ENCODE results near the gene RGS16.

RGS16 gene

GRCh38 chr1:182580736-182581135, 23.5 kb downstream of the RGS16 start:
- DNase-seq (ENCODE audit: low read depth), result no peak

DNA sequence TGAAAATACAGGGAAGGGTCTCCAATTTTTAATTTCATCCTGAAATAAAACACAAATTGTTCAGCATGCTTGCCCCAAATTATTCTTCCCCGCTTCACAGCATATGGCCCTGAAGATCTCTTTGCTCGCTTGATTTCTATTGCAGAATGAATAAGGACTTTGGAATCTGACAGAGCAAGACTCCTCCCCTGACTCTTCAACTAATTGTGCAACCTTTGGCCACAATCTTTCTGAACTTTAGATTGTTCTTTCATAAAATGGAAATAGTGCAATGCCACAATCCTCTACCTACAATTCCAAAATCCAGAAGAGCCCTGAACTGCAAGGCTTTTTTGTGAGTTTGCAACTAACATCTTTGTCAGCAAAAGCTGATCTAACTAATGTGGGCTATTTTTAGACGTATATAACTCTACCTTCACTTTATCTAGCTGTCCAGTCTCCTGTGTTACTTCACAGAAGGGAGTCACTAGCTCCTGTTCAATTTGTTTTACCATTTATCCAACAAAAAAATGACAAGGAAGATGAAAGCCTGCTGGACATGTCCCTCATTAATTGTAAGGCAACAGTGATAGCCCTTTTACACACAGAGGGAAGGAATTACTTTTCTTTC, 28.5 kb downstream of the RGS16 start:
- peak; percentile 57 for DNase-seq (ENCODE audit: low read depth)

DNA sequence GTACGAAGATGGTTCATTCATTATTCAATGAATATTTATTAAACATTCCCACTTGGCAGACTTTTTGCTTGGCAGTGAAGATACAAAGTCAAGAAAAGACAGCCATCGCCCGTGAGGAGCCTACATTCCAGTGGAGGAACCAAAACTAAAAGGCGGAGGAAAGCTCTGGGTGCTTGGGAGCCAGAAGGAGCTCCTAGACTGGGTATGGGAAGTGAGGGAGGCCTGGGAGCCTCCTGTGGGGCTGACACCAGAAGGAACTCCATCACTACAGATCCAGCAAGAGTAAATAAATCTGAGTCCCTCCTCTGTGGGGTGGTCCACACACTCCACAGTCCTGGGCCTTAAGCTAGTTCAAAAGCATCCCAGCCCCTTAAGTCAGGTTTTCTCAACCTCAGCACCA, 30.0 kb downstream of the RGS16 start:
- DNase-seq (ENCODE audit: low read depth), result no peak

GRCh38 chr1:182570611-182570970, 33.6 kb downstream of the RGS16 start:
- DNase-seq (ENCODE audit: low read depth), result no peak

GRCh38 chr1:182569939-182570610, 34.1 kb downstream of the RGS16 start:
- no peak for DNase-seq (ENCODE audit: low read depth)

DNA sequence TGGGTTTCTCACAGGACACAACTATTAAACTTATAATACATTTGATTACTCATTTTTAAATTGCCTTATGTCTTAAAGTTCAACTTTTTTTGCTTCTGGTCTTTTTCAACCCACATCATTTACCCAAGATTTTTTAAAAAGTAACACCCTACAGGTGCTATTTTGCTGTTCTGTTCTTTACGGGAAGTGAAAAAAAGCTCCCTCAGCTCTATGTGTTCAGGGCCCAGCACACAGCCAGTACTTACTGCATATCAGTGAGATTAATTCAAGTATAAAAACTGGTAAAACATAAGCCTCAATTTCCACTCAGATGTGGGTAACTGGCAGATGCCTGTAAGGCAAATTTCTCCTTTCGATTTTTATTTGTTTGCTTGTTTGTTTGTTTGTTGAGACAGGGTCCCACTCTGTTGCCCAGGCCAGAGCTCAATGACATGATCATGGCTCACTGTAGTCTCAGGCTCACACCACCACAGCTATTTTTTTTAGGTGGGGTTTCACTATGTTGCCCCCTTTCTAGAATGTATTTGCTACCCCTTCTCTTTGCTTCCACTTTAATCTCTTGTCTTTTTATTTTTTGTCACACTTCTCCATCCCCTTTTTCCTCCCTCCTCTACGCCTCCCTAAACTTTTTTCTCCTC, 35.4 kb downstream of the RGS16 start:
- DNase-seq (ENCODE audit: low read depth), result no peak

GRCh38 chr1:182567629-182568028, 36.6 kb downstream of the RGS16 start:
- no peak for DNase-seq (ENCODE audit: low read depth)

GRCh38 chr1:182565537-182565936, 38.7 kb downstream of the RGS16 start:
- DNase-seq (ENCODE audit: low read depth), result no peak

DNA sequence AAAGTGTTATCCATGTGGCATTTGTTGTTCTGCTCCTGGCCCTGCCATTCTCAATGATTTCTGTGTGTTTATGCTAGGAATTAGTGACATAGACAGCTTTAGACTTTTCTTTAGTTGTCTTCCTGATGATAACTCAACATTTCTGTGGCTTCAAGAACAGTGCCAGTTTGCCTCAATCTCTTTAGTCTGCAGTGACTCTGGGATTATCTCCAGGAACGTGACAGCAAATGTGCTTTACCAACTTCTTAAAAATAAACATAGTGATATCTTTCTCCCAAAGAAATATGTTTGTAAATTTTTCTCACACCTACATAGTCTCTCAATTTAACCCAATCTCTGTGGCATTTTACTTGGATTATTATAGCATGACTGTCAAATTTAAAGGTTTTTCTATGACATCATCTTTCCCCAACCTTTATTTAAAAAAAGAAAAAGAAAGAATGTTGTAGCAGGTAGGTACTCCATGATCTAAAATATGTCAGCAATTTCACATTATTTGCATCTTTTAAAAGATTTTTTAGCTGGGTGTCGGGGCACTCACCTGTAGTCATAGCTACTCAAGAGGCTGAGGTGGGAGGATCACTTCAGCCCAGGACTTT, 39.7 kb downstream of the RGS16 start:
- no peak for DNase-seq (ENCODE audit: low read depth)

DNA sequence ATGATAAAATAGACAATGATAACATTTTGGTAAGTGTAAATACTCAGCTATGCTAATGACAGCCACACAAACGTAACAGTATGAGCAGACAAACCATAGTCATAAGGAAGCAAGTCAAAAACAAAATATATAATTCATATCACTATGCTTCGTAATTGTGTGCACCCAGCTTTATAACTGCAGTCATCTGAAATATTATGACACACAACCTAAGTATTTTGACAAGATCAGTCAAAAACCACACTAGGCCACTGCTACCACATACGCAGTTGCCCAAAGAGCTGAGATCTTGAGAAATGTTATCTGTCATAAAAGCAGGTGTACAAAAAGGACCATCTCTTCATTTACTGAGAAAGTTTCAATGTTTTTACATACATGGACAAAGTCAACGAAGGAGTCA, 41.1 kb downstream of the RGS16 start:
- DNase-seq (ENCODE audit: low read depth), result peak; percentile 4

DNA sequence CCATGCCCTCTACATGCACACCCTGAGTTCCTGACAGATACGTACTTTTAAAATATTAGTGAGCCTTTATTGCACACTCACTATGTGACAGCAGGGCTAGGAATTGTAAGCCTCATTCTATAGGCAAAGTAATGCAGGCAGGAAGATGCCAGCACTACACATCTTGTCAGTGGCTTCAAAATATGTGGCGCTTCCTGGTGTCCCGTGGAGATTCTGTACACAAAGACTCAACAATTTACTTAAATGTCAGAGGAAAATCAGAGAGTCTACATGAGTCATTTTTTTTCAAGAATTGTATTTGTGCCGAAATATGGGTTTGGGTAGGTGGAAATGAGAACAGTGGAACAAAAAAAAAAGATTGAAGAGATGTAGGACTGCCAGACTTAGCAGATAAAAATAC, 42.7 kb downstream of the RGS16 start:
- no peak for DNase-seq (ENCODE audit: low read depth)

DNA sequence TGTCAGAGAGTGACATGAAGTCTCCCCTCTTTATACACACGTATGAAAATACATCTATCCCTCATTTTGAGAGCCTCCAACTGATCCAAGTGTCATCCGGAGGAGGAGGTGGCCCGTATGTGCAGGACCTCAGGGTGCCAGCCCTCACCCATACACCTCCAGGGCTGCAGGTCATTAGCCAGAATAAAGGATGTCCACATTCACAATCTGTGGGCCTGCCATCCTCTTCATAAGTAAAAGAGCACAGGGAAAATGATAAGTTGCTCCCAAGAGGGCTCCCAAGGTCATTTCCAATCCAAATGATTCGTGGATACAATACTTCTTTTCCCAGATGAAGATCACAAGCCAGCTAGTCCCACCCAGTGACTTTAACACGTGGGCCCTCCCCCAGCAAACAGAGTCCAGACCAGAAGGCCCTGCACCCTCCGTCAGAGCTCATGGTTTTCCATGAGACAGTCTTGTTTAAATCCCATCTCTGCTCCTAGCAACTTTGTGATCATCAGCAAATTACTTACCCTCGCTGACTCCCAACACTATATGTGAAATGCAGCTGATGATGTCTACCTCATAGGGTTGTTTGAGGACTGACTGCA, 43.7 kb downstream of the RGS16 start:
- no peak for DNase-seq (ENCODE audit: low read depth)

DNA sequence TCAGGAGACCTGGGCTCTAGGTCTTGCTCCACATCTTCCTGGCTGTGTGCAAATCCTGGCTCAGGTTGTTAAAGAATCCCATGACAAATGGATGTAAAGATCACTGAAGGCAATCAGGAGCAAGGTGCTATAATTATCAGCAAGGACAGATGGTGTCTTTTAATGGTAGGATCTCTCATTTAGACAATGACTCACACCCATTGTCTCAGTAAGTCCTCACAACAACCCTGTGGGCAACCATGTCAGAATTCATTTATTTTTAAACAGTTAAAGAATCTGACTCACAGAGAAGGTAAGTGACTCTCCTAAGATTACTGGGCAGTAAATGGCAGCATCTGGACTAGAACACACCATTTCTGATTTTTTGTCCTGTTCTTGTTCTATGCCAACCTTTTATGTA, 47.9 kb downstream of the RGS16 start:
- peak; percentile 17 for DNase-seq (ENCODE audit: low read depth)

GRCh38 chr1:182555493-182555892, 48.7 kb downstream of the RGS16 start:
- DNase-seq (ENCODE audit: low read depth), result no peak

DNA sequence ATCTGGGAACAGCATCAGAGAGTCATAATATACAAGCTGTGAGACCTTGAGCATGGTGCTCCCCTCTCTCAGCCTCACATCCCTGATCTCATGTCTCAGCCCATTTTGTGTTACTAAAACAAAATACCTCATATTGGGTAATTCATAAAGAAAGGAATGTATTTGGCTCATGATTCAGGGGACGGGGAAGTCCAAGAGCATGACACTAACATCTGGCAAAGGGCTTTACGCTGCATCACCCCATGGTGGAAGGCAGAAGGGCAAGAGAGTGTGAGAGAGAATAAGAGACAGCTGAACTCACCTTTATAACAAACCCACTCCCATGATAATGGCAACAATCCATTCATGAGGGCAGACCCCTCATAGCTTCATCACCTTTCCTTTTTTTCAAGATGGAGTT, 51.7 kb downstream of the RGS16 start:
- peak; percentile 10 for DNase-seq (ENCODE audit: low read depth)

DNA sequence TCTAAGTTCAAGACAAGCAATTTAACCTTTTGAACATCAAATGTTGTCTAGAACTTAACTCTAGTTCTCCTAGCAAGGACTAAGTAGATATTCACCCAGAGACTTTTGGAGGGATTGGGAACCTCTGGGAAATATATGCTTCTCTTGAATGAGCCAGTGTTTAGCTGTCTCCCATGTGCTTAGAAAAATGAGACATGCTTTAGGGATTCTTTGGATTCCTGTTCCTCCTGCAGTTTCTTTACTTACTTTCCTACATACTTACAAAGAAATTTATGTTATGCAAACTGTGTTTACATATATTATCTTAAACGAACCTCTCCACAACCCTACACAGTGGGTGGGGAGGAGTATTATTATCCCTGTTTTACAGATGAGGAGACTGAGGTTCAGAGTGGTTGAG, 54.4 kb downstream of the RGS16 start:
- DNase-seq (ENCODE audit: low read depth), result no peak

- no peak for DNase-seq (ENCODE audit: low read depth)
Measured at GRCh38 chr1:182549346-182549745, 54.8 kb downstream of the RGS16 start.

Data from ELR (cell line).